Astrocyte (in vitro differentiated cells and primary cell): ENCODE measurements around the gene CNGA3.

Source experiments
- EZH2 ChIP-seq: IDR thresholded peaks from 2 replicates; pipeline ENCODE4 v1.6.1; 2012; ENCODE audit warnings: mild to moderate bottlenecking, low read length, inconsistent platforms; ENCODE audit not compliant: insufficient read depth
- TF ChIP-seq, protein P1 (sequence below): IDR thresholded peaks from 2 replicates; pipeline ENCODE4 v1.5.1; 2011; ENCODE audit warnings: low read depth, mild to moderate bottlenecking, inconsistent platforms, low read length, moderate library complexity; ENCODE audit not compliant: insufficient read depth

DNA sequence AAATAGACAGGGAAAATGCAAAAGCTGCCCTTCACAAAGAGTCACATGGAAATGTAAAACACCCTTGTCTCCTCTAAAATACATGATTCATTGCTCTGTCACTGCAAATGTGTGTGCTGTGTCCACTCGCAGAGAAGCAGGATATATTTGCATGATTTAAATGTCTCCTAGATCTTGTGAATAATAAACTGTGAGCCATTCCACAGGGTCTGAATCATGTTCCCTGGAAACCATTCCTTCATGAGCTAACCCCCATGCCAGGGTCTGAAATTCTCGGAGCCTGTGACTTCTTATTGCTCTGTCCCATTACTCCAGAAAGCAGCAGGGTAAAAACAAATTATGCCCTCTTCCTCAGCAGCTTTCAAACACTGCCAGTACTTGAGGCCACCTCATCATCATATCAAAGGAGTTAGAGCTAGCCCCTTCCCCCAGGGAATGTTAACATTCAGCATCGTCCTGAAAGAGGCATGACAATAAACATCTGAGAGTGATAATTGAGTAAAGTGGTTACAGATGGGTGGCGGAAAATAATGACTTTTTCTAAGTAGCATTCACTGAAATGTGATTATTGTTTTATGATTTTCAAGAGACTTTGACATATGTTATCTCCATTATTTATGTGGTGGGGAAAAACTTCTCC, 11.7 kb upstream of the CNGA3 start:
- TF ChIP-seq, protein P1, sequence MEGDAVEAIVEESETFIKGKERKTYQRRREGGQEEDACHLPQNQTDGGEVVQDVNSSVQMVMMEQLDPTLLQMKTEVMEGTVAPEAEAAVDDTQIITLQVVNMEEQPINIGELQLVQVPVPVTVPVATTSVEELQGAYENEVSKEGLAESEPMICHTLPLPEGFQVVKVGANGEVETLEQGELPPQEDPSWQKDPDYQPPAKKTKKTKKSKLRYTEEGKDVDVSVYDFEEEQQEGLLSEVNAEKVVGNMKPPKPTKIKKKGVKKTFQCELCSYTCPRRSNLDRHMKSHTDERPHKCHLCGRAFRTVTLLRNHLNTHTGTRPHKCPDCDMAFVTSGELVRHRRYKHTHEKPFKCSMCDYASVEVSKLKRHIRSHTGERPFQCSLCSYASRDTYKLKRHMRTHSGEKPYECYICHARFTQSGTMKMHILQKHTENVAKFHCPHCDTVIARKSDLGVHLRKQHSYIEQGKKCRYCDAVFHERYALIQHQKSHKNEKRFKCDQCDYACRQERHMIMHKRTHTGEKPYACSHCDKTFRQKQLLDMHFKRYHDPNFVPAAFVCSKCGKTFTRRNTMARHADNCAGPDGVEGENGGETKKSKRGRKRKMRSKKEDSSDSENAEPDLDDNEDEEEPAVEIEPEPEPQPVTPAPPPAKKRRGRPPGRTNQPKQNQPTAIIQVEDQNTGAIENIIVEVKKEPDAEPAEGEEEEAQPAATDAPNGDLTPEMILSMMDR: no peak
- TF ChIP-seq EZH2: no peak
